Sciatic nerve (tissue), 2 donors: ENCODE measurements around the gene KDM1A. TPM values are rescaled to one million over a fixed set of nuclear protein-coding genes. Genes with fewer than 3 reads are reported as not detected.

ENCODE experiments used
- ATAC-seq: fragments of 200-7000 bp; cut with Tn5 transposase; one replicate; pipeline ENCODE4 v1.9.1; 2020; ENCODE audit warnings: mild to moderate bottlenecking, moderate library complexity
- DNase-seq: peaks from one replicate; pipeline ENCODE4 v3.0.0-alpha.2; 2020; ENCODE audit warnings: low spot score
- intact Hi-C: fragments of 100-400 bp; cut with DNase I; formaldehyde crosslinking; loops from one replicate; pipeline ENCODE4 v1.14.2; 2022
- total RNA-seq: library from RNA; stranded (reverse); fragmentation: NEBNext Ultra II Directional; extraction: Animal tissue kit (Norgen Biotek cat#: 25700); gene quantifications from one replicate; pipeline ENCODE4 v1.2.1, GENCODE V29; 2021
- donor health status: DM: no; HTN: no; CAD: no.
- donor health status: DM: no; HTN: no; CAD: no.

KDM1A gene
- total RNA-seq, 1 donor from 2014 or later, result 39.9 TPM

DNA sequence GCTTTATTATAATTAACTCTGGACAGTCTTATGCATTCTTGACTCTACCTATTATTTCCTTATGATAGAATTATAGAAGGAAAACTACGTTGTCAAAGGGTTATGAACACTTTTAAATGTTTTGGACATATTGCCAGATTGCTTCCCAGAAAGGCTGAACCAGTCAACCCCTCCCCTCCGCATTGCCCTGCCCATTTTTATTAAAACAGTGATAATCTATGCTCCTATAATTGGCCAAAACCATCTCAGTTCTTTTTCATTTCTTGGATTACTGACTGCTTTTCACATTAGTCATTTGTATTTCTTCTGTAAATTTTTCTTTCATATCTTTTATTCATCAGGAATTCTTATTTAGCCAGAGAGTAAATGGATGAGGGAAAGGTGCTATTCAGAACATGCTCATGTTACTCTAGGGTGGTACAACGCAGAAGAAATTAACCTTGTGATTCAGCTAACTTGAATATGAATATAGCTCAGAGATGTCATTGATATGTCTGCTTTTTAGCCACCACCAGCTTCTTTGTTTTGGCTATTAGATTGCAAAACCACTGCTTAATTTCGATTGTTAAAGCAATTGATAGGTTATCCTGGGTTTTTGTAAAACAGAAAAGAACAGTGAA lies 32.1 kb downstream of the KDM1A start:
- intact Hi-C loops, result no loop called here
- DNase-seq, result no peak
- ATAC-seq, result no peak

DNA sequence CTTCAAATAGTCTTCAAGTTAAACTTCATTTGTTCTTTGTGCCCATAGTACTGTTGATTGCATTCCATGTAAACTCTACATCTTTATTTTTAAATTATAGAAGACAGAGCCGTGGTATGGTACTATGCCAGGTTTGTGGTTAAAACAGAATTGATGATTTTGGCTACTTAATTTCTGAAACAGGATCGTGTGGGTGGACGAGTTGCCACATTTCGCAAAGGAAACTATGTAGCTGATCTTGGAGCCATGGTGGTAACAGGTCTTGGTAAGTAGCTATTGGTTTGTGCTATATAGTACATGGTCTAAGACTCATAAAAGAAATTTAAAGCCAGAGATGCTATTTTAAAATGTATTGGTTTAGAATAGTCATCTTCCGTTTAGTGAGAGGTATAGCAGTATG lies 38.0 kb downstream of the KDM1A start:
- intact Hi-C loops, result no loop called here
- ATAC-seq, result no peak

DNA sequence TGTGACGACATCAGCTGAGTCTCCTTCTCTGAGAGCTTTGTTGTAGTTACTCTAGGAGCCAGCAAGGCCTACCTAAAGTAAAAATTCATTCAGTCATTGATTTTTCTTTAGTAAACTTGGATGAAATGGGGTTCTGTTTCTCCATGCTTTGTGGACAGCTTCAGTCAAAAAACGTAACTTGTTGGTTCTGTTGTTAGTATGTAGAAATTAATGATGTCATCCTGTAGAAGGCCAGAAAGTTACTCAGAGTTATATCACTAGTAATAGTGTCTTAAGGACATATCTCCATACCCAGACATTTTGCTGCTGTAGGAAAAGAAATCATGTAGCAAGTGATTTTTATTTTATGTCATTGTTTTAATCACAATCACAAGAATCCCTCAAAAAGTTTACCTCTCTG lies 43.0 kb downstream of the KDM1A start:
- no peak for ATAC-seq
- intact Hi-C loops, result no loop called here
- no peak for DNase-seq

More for the DNA sequence above, 38.0 kb downstream of the KDM1A start:
- no peak for DNase-seq

DNA sequence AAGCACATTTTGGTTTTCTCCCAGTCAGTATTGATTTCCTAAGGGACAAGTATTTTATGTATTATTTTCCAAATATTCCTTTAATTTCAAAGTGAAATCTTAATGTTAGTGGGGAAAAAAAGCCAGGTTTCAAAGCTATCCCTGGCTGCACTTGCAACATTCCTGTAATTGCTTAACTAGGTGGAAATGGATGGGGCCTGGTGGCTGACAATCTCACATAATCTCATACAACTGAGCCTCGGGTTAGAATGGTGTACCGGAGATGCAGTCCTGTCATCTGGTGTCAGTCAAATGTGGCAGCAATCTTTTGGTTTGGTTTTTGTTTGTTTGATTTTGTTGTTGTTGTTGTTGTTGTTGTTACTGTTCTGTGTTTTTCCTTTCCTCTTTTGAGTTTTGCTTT lies 46.1 kb downstream of the KDM1A start:
- ATAC-seq (no peak), DNase-seq (no peak)
- intact Hi-C loops, result no loop called here

DNA sequence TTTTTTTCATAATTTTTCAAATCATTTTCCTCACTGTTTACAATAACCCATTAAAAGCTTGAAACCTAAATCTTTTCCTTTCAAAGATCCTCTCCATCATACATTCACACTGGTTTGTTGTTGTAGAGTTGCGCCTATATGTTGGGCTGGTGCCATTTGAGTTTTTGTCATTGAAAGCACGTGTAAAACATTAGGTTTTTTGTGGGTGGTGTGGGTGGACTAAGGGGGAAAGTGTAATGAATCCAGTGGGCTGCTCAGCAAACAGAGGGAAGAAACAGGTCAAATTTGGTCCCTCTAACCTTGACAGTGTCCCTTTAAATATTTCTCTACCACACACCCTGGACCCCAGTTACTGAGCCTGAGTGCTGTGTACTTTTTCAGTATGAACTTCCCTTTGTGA lies 46.8 kb downstream of the KDM1A start:
- ATAC-seq (no peak), DNase-seq (no peak)
- intact Hi-C loops, result no loop called here

DNA sequence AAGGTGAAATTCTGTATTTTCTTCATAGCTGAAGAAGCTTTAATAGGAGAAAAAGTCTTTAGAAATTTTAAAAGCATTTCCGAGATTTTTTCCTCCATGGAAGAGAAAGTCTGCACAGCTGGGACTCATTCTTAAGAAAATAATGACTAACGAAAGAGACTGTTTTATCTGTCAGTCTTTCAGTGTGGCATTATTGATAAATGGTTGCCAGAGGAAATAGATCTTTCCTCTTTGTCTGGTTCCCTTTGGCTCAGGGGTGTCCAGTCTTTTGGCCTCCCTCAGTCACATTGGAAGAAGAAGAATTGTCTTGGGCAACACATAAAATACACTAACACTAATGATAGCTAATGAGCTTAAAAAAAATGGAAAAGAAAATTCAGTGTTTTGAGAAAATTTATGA lies 49.9 kb downstream of the KDM1A start:
- DNase-seq (no peak), ATAC-seq (no peak)
- intact Hi-C loops, result no loop called here

DNA sequence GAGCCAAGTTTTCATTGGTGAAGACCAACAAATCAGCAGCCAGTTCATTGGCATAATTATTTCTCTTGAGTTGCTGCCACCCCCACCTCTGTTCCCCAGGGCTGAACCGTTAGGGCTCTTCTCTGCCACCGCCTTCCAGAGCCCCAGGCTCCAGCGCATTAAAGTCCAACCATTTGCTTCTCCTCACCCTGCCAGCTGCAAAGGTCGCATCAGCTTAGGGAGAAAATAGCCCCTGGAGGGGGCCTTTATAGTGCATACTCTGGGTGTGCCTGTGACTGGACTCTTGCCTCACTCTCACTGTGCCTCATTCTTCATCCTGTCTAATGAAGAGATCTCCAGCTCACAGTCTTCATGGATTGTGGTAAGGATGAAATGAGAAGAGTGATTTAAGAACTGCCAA lies 50.4 kb downstream of the KDM1A start:
- DNase-seq, result no peak
- intact Hi-C loops, result no loop called here
- ATAC-seq, result no peak

DNA sequence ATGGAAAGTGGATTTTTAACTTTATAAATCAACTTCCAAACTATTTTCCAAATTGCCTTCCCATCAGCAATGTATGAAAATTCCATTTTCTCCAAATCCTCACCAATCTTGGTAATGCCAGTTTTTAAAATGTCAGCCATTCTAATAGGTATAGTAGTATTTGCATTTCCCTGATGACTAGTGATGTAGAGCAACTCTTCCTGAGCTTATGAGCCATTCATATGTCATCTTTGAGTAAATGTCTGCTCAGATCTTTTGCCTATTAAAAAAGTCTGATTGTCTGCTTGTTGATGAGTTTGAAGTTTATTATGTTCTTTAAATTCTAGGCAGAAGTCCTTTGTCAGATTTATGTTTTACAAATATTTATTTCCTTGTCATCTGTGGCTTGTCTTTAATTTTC lies 54.7 kb downstream of the KDM1A start:
- no peak for DNase-seq
- intact Hi-C loops, result no loop called here
- ATAC-seq, result no peak

DNA sequence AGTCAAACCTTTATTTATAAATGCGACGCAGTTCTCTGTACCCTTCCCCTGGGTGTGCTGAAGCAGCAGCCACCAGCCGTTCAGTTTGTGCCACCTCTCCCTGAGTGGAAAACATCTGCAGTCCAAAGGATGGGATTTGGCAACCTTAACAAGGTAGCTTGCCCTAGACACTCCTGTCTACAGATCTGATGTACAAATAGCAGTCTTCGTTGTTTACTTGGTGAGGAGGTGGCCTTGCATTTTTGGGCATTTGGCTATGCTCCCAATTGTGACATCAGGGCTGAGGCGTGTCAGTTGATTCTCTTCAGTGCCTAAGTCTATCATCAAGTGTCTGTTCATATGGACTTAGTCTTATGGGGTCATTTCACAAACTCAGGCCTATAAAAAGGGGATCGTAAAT lies 59.8 kb downstream of the KDM1A start:
- ATAC-seq (no peak), DNase-seq (no peak)
- intact Hi-C loops, result no loop called here

DNA sequence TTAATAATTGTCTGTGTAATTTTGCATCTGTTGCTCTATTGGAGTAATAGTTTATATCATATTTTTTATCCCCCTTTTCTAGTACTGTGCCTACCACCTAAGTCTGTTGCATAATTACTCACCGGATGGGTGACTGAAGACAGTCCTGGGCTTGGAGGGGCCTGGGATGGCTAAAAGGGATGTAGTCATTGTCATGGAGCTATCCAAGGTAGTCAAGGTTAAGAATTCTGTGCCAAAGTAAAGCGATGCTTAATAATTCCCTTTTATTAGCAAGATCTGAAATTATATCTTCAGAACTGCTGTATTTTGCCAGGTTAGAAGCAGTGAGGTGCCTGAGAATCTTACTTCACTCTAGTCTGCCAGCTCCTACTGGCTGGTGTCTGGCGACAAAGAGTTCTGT lies 61.6 kb downstream of the KDM1A start:
- intact Hi-C loops, result no loop called here
- no peak for DNase-seq
- no peak for ATAC-seq

DNA sequence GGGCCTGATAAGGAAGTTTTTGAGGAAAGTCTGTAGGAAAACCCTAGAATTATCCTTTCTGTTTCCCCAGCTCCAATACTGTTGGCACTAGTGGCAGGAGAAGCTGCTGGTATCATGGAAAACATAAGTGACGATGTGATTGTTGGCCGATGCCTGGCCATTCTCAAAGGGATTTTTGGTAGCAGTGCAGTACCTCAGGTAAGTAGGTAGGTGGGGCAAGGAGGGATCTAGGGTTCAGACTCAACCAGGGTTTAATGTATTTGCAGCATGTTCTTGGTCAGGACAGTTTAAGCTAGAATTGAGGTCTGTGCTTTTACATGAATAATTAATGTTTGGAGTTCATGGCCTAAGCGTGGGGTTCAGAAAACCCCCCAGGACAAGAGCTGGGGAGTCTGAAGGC lies 62.1 kb downstream of the KDM1A start:
- DNase-seq (no peak), ATAC-seq (no peak)
- intact Hi-C loops, result no loop called here

DNA sequence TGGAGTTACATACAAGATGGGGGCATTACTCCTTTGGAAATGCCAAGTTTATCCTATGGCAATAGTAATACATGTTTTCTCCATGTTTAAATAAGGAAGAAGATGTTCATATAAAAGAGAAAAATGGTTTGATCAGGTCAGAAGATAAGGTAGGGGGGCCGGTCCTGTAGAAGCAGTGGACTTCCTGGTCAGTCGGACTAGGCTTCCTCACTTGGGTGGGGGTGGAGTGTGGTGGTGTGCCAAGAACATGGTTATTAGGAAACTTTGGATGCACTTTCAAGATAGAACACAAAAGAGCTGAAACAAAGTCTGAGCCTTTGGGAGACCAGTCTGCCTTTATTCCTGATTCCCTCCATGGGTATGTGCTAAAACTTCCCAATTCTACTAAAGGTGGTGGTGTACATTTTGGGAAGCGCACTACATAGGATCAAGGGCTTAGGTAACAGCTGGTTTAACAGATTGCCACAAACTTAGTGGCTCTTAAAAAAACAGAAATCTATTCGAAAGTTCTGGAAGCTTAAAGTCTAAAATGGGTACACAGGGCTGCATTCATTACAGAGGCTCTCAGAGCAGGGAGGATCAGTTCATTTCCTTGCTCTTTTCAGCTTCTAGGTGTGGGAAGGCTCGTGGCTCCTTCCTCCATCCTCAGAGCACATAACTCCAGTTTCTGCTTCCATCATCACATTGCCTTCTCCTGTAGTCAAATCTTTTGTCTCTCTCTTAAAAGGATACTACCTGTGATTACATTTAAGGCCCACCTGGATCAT lies 64.6 kb downstream of the KDM1A start:
- intact Hi-C loops, result no loop called here
- no peak for DNase-seq
- ATAC-seq, result peak; percentile 67

DNA sequence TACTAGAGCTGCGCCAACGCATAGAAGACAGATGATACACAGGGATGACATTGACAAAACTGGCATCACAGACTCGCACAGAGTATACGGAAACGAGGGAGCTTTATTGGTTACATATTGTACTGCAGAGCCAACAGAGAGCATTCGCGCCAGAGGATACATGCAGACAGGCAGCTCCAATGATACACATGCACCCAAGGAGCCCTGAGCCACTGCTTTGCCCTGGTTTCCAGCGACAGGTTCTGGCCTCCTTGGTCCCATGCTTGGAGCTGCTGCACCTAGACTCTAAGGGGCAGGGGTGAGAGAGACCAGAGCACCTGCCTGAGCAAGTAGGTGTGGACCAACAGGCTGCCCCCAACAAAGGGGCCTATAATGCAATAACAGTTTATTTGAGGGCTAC lies 65.6 kb downstream of the KDM1A start:
- intact Hi-C loops, result no loop called here
- DNase-seq, result no peak
- ATAC-seq, result no peak

DNA sequence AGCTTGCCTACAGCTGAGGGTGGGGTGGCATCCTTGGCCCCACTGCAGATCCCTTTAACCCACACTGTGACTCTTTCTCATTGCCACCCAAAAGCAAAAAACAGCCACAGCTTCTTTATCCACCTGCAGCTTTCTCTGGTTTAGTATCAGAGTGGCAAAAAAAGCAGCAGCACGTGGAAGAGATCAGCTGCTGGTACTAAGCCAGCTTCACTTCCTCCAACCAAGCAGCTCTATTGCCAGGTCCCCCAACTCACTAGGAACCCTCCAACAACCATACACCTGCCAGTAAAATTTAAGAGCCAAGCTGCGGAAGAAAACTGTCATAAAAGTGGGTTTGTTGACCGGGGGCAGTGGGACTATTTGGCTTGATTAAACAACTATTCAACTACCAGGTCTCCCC lies 66.4 kb downstream of the KDM1A start:
- intact Hi-C loops, result no loop called here
- DNase-seq (no peak), ATAC-seq (no peak)

DNA sequence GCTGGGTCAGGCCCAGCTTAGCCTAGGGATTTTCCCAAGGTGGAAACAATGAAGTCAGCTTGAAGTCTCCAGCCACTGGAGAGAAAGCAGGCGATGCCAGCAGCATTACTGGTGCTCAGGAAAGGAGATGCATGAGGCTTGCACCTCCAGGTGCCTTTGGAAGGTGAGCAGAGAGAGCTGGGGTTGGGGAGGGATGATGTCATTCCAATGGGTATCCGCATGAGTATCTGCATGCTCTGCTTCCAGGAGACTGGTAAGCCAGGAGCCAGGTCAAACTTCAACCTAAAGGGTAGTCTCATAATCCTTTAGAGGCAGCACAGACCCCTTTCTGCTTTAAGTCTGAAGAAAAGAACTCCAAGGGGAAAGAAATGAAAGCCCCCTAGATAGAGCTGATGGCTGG lies 68.8 kb downstream of the KDM1A start:
- DNase-seq (no peak), ATAC-seq (no peak)
- intact Hi-C loops, result no loop called here

DNA sequence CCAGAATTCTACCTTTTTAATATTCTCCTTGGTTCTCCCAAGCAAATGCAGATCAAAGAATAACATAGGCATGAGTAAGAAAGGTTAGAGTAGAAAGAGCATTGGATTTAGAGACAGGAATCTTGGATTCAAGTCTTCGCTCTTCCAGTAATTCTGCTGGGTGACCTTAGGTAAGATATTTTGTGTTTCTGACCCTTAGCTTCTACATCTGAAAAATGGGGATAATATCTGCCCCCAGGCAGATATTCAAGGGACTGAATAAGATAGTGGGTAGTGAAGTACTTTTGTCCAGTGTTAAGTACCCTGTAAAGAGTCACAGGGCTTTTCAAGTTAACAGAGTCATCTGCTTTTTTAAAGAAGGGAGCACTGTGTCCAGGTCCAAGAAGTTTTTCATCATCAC lies 70.8 kb downstream of the KDM1A start:
- ATAC-seq, result no peak
- intact Hi-C loops, result no loop called here
- no peak for DNase-seq

DNA sequence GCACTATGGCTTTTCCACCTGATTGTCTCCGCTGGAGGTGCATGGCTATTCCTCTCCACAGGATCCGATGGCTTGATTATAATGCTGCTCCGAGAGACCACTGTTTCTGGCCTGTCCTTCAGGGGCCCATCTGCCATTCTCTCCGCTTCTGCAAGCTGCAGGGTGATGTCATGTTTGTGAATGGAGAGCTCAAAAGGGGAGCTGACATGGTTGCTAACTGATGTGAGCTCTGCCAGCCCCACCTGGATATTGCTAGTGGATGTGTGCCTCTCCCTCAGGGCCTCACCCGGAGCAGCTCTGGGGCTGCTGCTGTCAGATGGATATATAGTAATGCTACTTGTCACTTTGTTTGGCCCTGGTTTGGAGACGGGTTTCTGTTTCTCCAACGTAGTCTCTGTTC lies 72.3 kb downstream of the KDM1A start:
- ATAC-seq, result no peak
- DNase-seq, result no peak
- intact Hi-C loops, result no loop called here

DNA sequence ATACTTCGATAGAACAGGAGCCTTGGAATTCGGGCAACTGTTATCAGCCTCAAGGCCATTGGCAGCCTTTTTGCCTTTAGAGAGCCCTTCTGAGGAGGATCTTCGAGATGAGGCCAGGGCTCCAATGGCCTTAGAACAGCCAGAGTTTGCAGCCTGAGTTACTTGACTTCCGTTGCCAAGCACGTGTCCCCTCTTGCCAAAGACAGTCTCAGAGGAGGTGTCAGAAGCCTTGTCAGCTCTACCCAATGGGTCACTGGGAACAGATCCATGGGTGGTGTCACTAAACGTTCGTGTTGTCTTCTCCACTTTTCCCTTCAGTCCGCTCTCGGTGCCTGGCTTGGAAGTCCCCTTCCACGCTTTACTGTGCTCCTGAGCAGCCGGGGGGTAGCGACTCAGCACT lies 73.2 kb downstream of the KDM1A start:
- no peak for DNase-seq
- intact Hi-C loops, result no loop called here
- no peak for ATAC-seq

DNA sequence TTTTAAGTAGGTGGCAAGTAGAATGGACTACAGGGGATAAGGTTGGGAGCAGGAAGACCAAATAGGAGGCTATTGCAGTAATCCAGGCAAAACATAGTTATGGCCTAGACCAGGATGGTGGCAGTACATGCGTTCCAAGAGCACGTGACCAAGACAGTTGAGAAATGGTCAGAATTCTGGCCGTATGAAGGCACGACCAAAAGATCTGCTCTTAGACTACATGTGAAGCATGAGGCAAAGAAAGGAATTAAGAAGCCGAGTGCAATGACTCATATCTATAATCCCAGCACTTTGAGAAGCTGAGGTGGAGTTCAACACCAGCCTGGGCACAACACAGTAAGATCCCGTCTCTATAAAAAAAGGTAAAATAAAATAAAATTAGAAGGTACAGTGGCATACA lies 78.0 kb downstream of the KDM1A start:
- ATAC-seq (no peak), DNase-seq (no peak)
- intact Hi-C loops, result loop anchor here (5.0 kb wide), 1 partner anchor 90 kb away; no protein-coding TSS in a partner anchor

DNA sequence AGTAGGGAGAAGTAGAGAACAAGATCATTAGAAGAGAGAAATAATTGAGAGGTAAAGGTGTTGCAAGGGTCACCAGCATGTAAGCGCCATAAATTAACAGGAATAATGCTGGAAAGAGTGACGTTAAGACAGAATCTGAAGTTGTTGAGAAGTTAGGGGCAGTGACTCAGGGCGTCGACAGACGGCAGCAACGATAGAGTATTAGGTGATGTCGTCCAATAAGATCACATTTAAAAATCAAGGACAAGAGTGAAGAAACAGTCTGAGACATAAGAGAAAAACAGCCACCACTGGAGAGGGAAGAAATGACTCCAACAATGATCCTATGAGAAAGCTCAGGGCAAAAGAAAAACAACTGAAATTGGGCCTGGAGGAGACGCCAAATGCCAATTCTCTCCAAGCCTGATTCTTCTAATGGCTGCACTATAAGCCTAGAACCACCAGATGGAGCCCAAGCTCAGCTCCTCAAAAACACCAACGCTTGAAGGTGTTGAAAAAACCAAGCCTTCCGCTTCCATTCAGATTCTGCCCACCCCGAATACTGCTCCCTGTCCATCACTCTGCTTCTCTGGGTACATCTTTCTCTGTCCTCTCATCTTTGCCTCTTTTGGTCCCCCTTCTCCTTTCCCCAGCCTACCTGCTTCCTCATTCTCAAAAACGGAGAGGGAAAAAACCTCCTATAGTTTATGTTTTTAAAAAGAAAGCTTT lies 79.3 kb downstream of the KDM1A start:
- ATAC-seq, result peak; percentile 78
- intact Hi-C loops, result loop anchor here (5.0 kb wide), 1 partner anchor 89 kb away; no protein-coding TSS in a partner anchor
- no peak for DNase-seq
